B cell (primary cell): Measurements from ENCODE around the gene GPR37L1. TPM values are rescaled to one million over a fixed set of nuclear protein-coding genes. Genes with fewer than 3 reads are reported as not detected.

ENCODE experiments used
- ATAC-seq: fragments of 200-7000 bp; cut with Tn5 transposase; one replicate; pipeline ENCODE4 v1.10.0; 2021; ENCODE audit warnings: low read depth, mild to moderate bottlenecking, moderate number of reproducible peaks, moderate library complexity
- CTCF ChIA-PET: fragments of 350-600 bp; sonication (Branson Sonifier 250); formaldehyde crosslinking; loops from one replicate; lab custom pipeline; 2021; ENCODE audit warnings: antibody characterized with exemption, inconsistent platforms; lab: Charles Lee
- POLR2A ChIA-PET: fragments of 350-600 bp; sonication (Branson Sonifier 250); formaldehyde crosslinking; loops from one replicate; lab custom pipeline; 2021; ENCODE audit warnings: antibody characterized with exemption; lab: Charles Lee
- DNase-seq: peaks from one replicate; pipeline ENCODE4 v3.0.0; 2013
- H2AFZ ChIP-seq: 2 replicates; pipeline ENCODE4 v1.6.1; 2012; ENCODE audit warnings: mild to moderate bottlenecking, low read depth, low read length; ENCODE audit not compliant: insufficient read depth, poor library complexity, severe bottlenecking
- H3K27ac ChIP-seq, 2 donors: 1 replicate in 1 of 2; 2 replicates in 1 of 2; pipeline ENCODE4 v1.5.1; 2012 to 2013; ENCODE audit warnings: low read length in 2 of 2, mild to moderate bottlenecking in 2 of 2, moderate library complexity in 1 of 2
- H3K27me3 ChIP-seq, 4 experiments: fragments of 200-600 bp in 1 of 4; sonication (generic) in 1 of 4; replicated peaks in 1 of 4; 1 replicate in 2 of 4; 2 replicates in 2 of 4; pipeline versions ENCODE4 v1.6.1 to v1.7.0; 2013 to 2016; ENCODE audit warnings: low read length in 3 of 4, mild to moderate bottlenecking in 2 of 4, mixed read lengths in 1 of 4, moderate library complexity in 1 of 4; ENCODE audit not compliant: insufficient read depth in 4 of 4, control insufficient read depth in 3 of 4; ENCODE audit errors: control extremely low read depth in 1 of 4
- H3K36me3 ChIP-seq, 2 experiments: replicated peaks in 1 of 2; 1 replicate in 1 of 2; 2 replicates in 1 of 2; pipeline versions ENCODE4 v1.6.1 to v1.7.1; 2013; ENCODE audit warnings: low read length in 1 of 2; ENCODE audit not compliant: insufficient read depth in 2 of 2, control insufficient read depth in 1 of 2; ENCODE audit errors: control extremely low read depth in 1 of 2, extremely low read depth in 1 of 2
- H3K4me1 ChIP-seq, 2 donors: fragments of 200-600 bp in 1 of 2; sonication (generic) in 1 of 2; 1 replicate in 1 of 2; 2 replicates in 1 of 2; pipeline versions ENCODE4 v1.5.1 to v1.6.1; 2013 to 2017; ENCODE audit warnings: low read length in 2 of 2; ENCODE audit not compliant: control insufficient read depth in 2 of 2, insufficient read depth in 2 of 2
- H3K4me2 ChIP-seq: replicated peaks from 2 replicates; pipeline ENCODE3; 2012; ENCODE audit warnings: mild to moderate bottlenecking, low read depth, low read length; ENCODE audit not compliant: poor library complexity, severe bottlenecking
- H3K4me3 ChIP-seq, 5 experiments: fragments of 200-600 bp in 1 of 5; sonication (generic) in 1 of 5; 1 replicate in 3 of 5; 2 replicates in 2 of 5; pipeline versions ENCODE4 v1.5.1 to v1.7.0; 2011 to 2016; ENCODE audit warnings: low read length in 4 of 5, mild to moderate bottlenecking in 4 of 5, low read depth in 2 of 5, control low read depth in 1 of 5, moderate library complexity in 1 of 5; ENCODE audit not compliant: insufficient read depth in 1 of 5; ENCODE audit errors: control extremely low read depth in 1 of 5, extremely low read depth in 1 of 5
- H3K79me2 ChIP-seq: fragments of 200-600 bp; sonication (generic); one replicate; pipeline ENCODE4 v1.6.0; 2016; ENCODE audit warnings: low read length; ENCODE audit not compliant: control insufficient read depth, insufficient read depth
- H3K9ac ChIP-seq: fragments of 200-600 bp; sonication (generic); 2 replicates; pipeline ENCODE4 v1.6.1; 2017; ENCODE audit warnings: mild to moderate bottlenecking, low read length, moderate library complexity
- H3K9me3 ChIP-seq, 3 donors: one replicate each; pipeline versions ENCODE4 v1.6.1 to v1.7.1; 2013; ENCODE audit warnings: low read length in 2 of 3; ENCODE audit not compliant: control insufficient read depth in 2 of 3, insufficient read depth in 1 of 3; ENCODE audit errors: control extremely low read depth in 1 of 3
- H4K20me1 ChIP-seq: 2 replicates; pipeline ENCODE4 v1.6.0; 2012; ENCODE audit warnings: mild to moderate bottlenecking, low read length; ENCODE audit not compliant: insufficient read depth, control insufficient read depth, poor library complexity, severe bottlenecking
- H3K27ac Mint-ChIP-seq: one replicate; pipeline ENCODE4 v1.8.0; 2021; ENCODE audit warnings: mixed read lengths
- H3K27me3 Mint-ChIP-seq: one replicate; pipeline ENCODE4 v1.8.0; 2021; ENCODE audit warnings: mixed read lengths
- H3K4me1 Mint-ChIP-seq: one replicate; pipeline ENCODE4 v1.8.0; 2021; ENCODE audit warnings: mixed read lengths
- H3K4me3 Mint-ChIP-seq: one replicate; pipeline ENCODE4 v1.8.0; 2021; ENCODE audit warnings: mixed read lengths
- H3K9me3 Mint-ChIP-seq: one replicate; pipeline ENCODE4 v1.8.0; 2022; ENCODE audit warnings: mixed read lengths; ENCODE audit not compliant: insufficient read depth
- EZH2 ChIP-seq: IDR thresholded peaks from 2 replicates; pipeline ENCODE4 v1.6.1; 2012; ENCODE audit warnings: borderline replicate concordance, low read depth, mild to moderate bottlenecking, moderate library complexity, low read length; ENCODE audit not compliant: insufficient read depth, poor library complexity, severe bottlenecking
- WGBS: methylation state at CpG from one replicate; pipeline ENCODE4 v1.1.5; 2013; ENCODE audit warnings: missing lambda C conversion rate; ENCODE audit not compliant: insufficient coverage; 5-methylcytosine and 5-hydroxymethylcytosine counted together
- intact Hi-C: fragments of 100-400 bp; cut with micrococcal nuclease; formaldehyde crosslinking; loops from one replicate; pipeline ENCODE4 v1.10.0; 2022
- polyA plus RNA-seq: library from polyadenylated mRNA; depleted of rRNA; stranded (reverse); fragments of >200 nt; gene quantifications from 2 replicates; pipeline ENCODE4 v1.2.3, GENCODE V29; 2012
- total RNA-seq, 2 donors: library from RNA; stranded (reverse); fragments of 120-200 nt in 1 of 2; gene quantifications; 1 replicate in 1 of 2; 2 replicates in 1 of 2; pipeline versions ENCODE4 v1.2.3 to v1.2.4, GENCODE V29; 2013 to 2022
- TF ChIP-seq, protein P1 (sequence below): fragments of 200-600 bp; IDR thresholded peaks from one replicate; pipeline ENCODE4 v1.8.0; 2022; ENCODE audit warnings: antibody characterized with exemption, mild to moderate bottlenecking

The GPR37L1 gene
- total and polyA plus RNA-seq, 2 donors (not counting 1 experiment from before 2014, with no cell fraction given) = not detected

GRCh38 chr1:202130816-202131522 is 8.3 kb downstream of the GPR37L1 start:
- H3K9me3 Mint-ChIP-seq = no peaks in the 10 kb centered on the region
- H3K4me1 ChIP-seq = no peaks in the 10 kb centered on the region
- H3K9me3 ChIP-seq = no peaks in the 10 kb centered on the region
- CTCF ChIA-PET = no interaction called here
- H3K27ac ChIP-seq = no peak overlapping the region
- no peak overlapping the region for H3K4me2 ChIP-seq
- peaks cover 0 to 41% of the 10 kb centered on the region in 2 experiments for H3K36me3 ChIP-seq
- peaks cover 0 to 3% (median 0%) of the 10 kb centered on the region in 4 experiments for H3K27me3 ChIP-seq
- no peak overlapping the region for H3K9ac ChIP-seq
- no peaks in the 10 kb centered on the region for H3K79me2 ChIP-seq
- DNase-seq = no peak
- no peak for ATAC-seq
- H3K27ac Mint-ChIP-seq = no peak overlapping the region
- WGBS = 85% methylated on average over 8 of the region's 9 CpGs
- peaks cover 3% of the 10 kb centered on the region for H3K4me1 Mint-ChIP-seq
- H3K4me3 Mint-ChIP-seq = no peak overlapping the region
- H3K27me3 Mint-ChIP-seq = peaks cover 9% of the 10 kb centered on the region
- H2AFZ ChIP-seq = no peak overlapping the region
- intact Hi-C loops = no loop called here
- TF ChIP-seq EZH2 = no peak
- TF ChIP-seq, protein P1, sequence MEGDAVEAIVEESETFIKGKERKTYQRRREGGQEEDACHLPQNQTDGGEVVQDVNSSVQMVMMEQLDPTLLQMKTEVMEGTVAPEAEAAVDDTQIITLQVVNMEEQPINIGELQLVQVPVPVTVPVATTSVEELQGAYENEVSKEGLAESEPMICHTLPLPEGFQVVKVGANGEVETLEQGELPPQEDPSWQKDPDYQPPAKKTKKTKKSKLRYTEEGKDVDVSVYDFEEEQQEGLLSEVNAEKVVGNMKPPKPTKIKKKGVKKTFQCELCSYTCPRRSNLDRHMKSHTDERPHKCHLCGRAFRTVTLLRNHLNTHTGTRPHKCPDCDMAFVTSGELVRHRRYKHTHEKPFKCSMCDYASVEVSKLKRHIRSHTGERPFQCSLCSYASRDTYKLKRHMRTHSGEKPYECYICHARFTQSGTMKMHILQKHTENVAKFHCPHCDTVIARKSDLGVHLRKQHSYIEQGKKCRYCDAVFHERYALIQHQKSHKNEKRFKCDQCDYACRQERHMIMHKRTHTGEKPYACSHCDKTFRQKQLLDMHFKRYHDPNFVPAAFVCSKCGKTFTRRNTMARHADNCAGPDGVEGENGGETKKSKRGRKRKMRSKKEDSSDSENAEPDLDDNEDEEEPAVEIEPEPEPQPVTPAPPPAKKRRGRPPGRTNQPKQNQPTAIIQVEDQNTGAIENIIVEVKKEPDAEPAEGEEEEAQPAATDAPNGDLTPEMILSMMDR = no peak
- POLR2A ChIA-PET = no interaction called here
- no peak overlapping the region for H3K4me3 ChIP-seq
- peaks cover 17% of the 10 kb centered on the region for H4K20me1 ChIP-seq
